HCT116 (cell line): Measurements from ENCODE around the gene TMEM214. TPM values are rescaled to one million over a fixed set of nuclear protein-coding genes. Genes with fewer than 3 reads are reported as not detected.

ENCODE experiments used
- ATAC-seq: fragments of 200-7000 bp; cut with Tn5 transposase; 2 replicates; pipeline ENCODE4 v1.9.1; 2020; ENCODE audit warnings: mild to moderate bottlenecking, moderate library complexity
- BruUV-seq: library from RNA; stranded (reverse); fragments of 400-500 nt; replicated peaks from 2 replicates; lab custom pipeline; 2021; lab: Mats Ljungman, UMichigan
- CTCF ChIA-PET: fragments of 300-600 bp; sonication (Branson Sonifier 250); formaldehyde crosslinking; loops from one replicate; lab custom pipeline; 2021; ENCODE audit warnings: antibody characterized with exemption; lab: Charles Lee
- POLR2A ChIA-PET: fragments of 300-600, 350-600 bp; sonication (Branson Sonifier 250); formaldehyde crosslinking; loops from one replicate; lab custom pipeline; 2021; ENCODE audit warnings: antibody characterized with exemption; lab: Charles Lee
- RAD21 ChIA-PET, 2 experiments: fragments of 300-600 bp; sonication (Branson Sonifier 250); formaldehyde crosslinking; loops; one replicate each; lab custom pipeline; 2023; ENCODE audit warnings: low total read pairs in 2 of 2; ENCODE audit not compliant: uncharacterized antibody in 2 of 2, unreplicated experiment in 2 of 2, low non-redundant PET in 1 of 2; lab: Charles Lee
- DNase-seq: peaks from one replicate; pipeline ENCODE4 v3.0.0-alpha.2; 2010; ENCODE audit warnings: low read depth, low spot score
- H2AFZ ChIP-seq: fragments of 200-600 bp; shearing (Covaris generic), sonication (generic); 2 replicates; pipeline ENCODE4 v1.6.1; 2017; ENCODE audit warnings: low read depth, mixed run types, mixed read lengths, antibody characterized with exemption, low read length; ENCODE audit not compliant: poor library complexity, severe bottlenecking
- H3K27ac ChIP-seq: 2 replicates; pipeline ENCODE4 v1.5.1; 2012; ENCODE audit warnings: low read depth, low read length
- H3K27me3 ChIP-seq: fragments of 200-600 bp; sonication (generic); 2 replicates; pipeline ENCODE4 v1.6.1; 2016; ENCODE audit warnings: mixed run types, low read length, mixed read lengths; ENCODE audit not compliant: insufficient read depth
- H3K36me3 ChIP-seq, 2 experiments: fragments of 200-500 bp in 1 of 2; fragments of 200-600 bp in 1 of 2; sonication (Bioruptor generic) in 1 of 2; sonication (generic) in 1 of 2; 2 replicates each; pipeline versions ENCODE4 v1.5.1 to v1.6.1; 2014 to 2016; ENCODE audit warnings: low read length in 2 of 2, inconsistent platforms in 1 of 2, mixed read lengths in 1 of 2, mixed run types in 1 of 2; ENCODE audit not compliant: insufficient read depth in 2 of 2, control insufficient read depth in 1 of 2
- H3K4me1 ChIP-seq, 2 experiments: fragments of 200-600 bp in 1 of 2; sonication (generic) in 1 of 2; 2 replicates each; pipeline versions ENCODE4 v1.5.1 to v1.6.1; 2012 to 2017; ENCODE audit warnings: low read length in 2 of 2, inconsistent platforms in 1 of 2, mild to moderate bottlenecking in 1 of 2, mixed read lengths in 1 of 2, mixed run types in 1 of 2, moderate library complexity in 1 of 2; ENCODE audit not compliant: insufficient read depth in 2 of 2, control insufficient read depth in 1 of 2
- H3K4me2 ChIP-seq: fragments of 200-600 bp; sonication (generic); 2 replicates; pipeline ENCODE4 v1.6.1; 2017; ENCODE audit warnings: mixed run types, low read length, mixed read lengths
- H3K4me3 ChIP-seq, 2 experiments: fragments of 200-600 bp in 1 of 2; sonication (generic) in 1 of 2; replicated peaks in 1 of 2; 2 replicates each; pipeline ENCODE4 v1.5.1; 2011 to 2016; ENCODE audit warnings: low read length in 2 of 2, control low read depth in 1 of 2, low read depth in 1 of 2, mild to moderate bottlenecking in 1 of 2, mixed read lengths in 1 of 2, mixed run types in 1 of 2
- H3K79me2 ChIP-seq: fragments of 200-600 bp; sonication (generic); 2 replicates; pipeline ENCODE4 v1.6.1; 2017; ENCODE audit warnings: mild to moderate bottlenecking, mixed run types, low read length, moderate library complexity, mixed read lengths; ENCODE audit not compliant: insufficient read depth
- H3K9ac ChIP-seq: fragments of 200-600 bp; sonication (generic); 2 replicates; pipeline ENCODE4 v1.6.1; 2016; ENCODE audit warnings: low read length, mixed read lengths
- H3K9me2 ChIP-seq: fragments of 200-600 bp; sonication (generic), shearing (Covaris generic); 2 replicates; pipeline ENCODE4 v1.6.1; 2017; ENCODE audit warnings: mixed run types, mild to moderate bottlenecking, moderate library complexity; ENCODE audit not compliant: insufficient read depth
- H3K9me3 ChIP-seq, 2 experiments: fragments of 200-500 bp in 1 of 2; fragments of 200-600 bp in 1 of 2; sonication (Bioruptor generic) in 1 of 2; sonication (generic) in 1 of 2; 2 replicates each; pipeline ENCODE4 v1.6.1; 2014 to 2017; ENCODE audit warnings: low read length in 2 of 2, mixed read lengths in 2 of 2, inconsistent platforms in 1 of 2, low read depth in 1 of 2, mild to moderate bottlenecking in 1 of 2, mixed run types in 1 of 2, moderate library complexity in 1 of 2; ENCODE audit not compliant: control insufficient read depth in 1 of 2, insufficient read depth in 1 of 2
- H4K20me1 ChIP-seq: fragments of 200-600 bp; sonication (generic), shearing (Covaris generic); 2 replicates; pipeline ENCODE4 v1.6.1; 2017; ENCODE audit warnings: mixed run types, mild to moderate bottlenecking, moderate library complexity; ENCODE audit not compliant: insufficient read depth
- ATF3 ChIP-seq: IDR thresholded peaks from 2 replicates; pipeline ENCODE4 v1.6.1; 2012
- POLR2AphosphoS5 ChIP-seq: IDR thresholded peaks from 2 replicates; pipeline ENCODE4 v1.6.1; 2011; ENCODE audit warnings: mild to moderate bottlenecking, low read depth, low read length, moderate library complexity
- SIN3A ChIP-seq: IDR thresholded peaks from 2 replicates; pipeline ENCODE4 v1.6.1; 2012; ENCODE audit warnings: low read depth
- SRF ChIP-seq: IDR thresholded peaks from 2 replicates; pipeline ENCODE4 v1.6.1; 2012; ENCODE audit warnings: low read depth
- ZNF274 ChIP-seq: fragments of 200-500 bp; sonication (Bioruptor generic); IDR thresholded peaks from 2 replicates; pipeline ENCODE4 v1.6.1; 2014; ENCODE audit warnings: mild to moderate bottlenecking, low read depth, low read length, inconsistent platforms
- intact Hi-C: fragments of 100-400 bp; cut with micrococcal nuclease; formaldehyde crosslinking; loops from 2 replicates; pipeline ENCODE4 v1.10.0; 2022
- total RNA-seq: library from RNA; stranded (reverse); gene quantifications from one replicate; pipeline ENCODE4 v1.2.1, GENCODE V29; 2021; ENCODE audit not compliant: unreplicated experiment

TMEM214 gene
- total RNA-seq, 1 experiment from 2014 or later, result 69.8 TPM

- no peaks in the 10 kb centered on the region for H3K9me3 ChIP-seq
- ChIA-PET POLR2A (interaction anchor here (1.1 kb wide), 1 partner anchor 60 kb away, joined by 3 read pairs; no protein-coding TSS in a partner anchor), CTCF (interaction anchor here (7.7 kb wide), 1 partner anchor 59 kb away, joined by 154 read pairs; no protein-coding TSS in a partner anchor), RAD21 (no interaction called here)
- no peaks in the 10 kb centered on the region for H3K27me3 ChIP-seq
- peak overlapping the region; percentile 48 for H3K4me2 ChIP-seq
- peak overlapping the region; percentile 48; the same call in 1 of the 2 replicates for H3K27ac ChIP-seq
- intact Hi-C loops, result no loop called here
- no peak overlapping the region; a peak in 1 of 4 replicates for H3K4me3 ChIP-seq
- H4K20me1 ChIP-seq, result no peaks in the 10 kb centered on the region
- DNase-seq (no peak), ATAC-seq (peak; percentile 54)
- H3K9ac ChIP-seq, result peak overlapping the region; percentile 17; the same call in 1 of the 2 replicates
- H3K79me2 ChIP-seq, result peaks cover 3% of the 10 kb centered on the region; the same call in 1 of the 2 replicates
- H3K9me2 ChIP-seq, result no peaks in the 10 kb centered on the region
- H3K36me3 ChIP-seq, result peaks cover 2 to 4% of the 10 kb centered on the region in 2 experiments; a peak in 2 of 4 replicates
- no peak for TF ChIP-seq ATF3
- TF ChIP-seq SRF, result no peak
- TF ChIP-seq POLR2AphosphoS5, result peak; percentile 12; the same call in 1 of the 2 replicates
- no peak for TF ChIP-seq ZNF274
- H2AFZ ChIP-seq, result no peak overlapping the region
- BruUV-seq, result no TSS peak
- H3K4me1 ChIP-seq, result peaks cover 27 to 35% of the 10 kb centered on the region in 2 experiments
These were observed 11.3 kb upstream of the TMEM214 start for GRCh38 chr2:27021253-27022049.

- no peaks in the 10 kb centered on the region for H4K20me1 ChIP-seq
- CTCF ChIA-PET, result interaction anchor here (0.7 to 1.1 kb wide), 2 partner anchors 62 to 1052 kb away, joined by 6 to 7 read pairs; no protein-coding TSS in a partner anchor
These were observed 9.0 kb upstream of the TMEM214 start for GRCh38 chr2:27023740-27024139.

More at GRCh38 chr2:27023740-27024139, 9.0 kb upstream of the TMEM214 start:
- Histone ChIP-seq H3K27ac (no peak overlapping the region), H3K4me3 (no peak overlapping the region), H3K79me2 (peaks cover 18% of the 10 kb centered on the region), H3K9me3 (no peaks in the 10 kb centered on the region), H3K27me3 (no peaks in the 10 kb centered on the region), H2AFZ (no peak overlapping the region), H3K4me1 (peaks cover 27% of the 10 kb centered on the region in 2 experiments), H3K9me2 (no peaks in the 10 kb centered on the region), H3K36me3 (peaks cover 4 to 5% of the 10 kb centered on the region in 2 experiments; a peak in 2 of 4 replicates), H3K4me2 (no peak overlapping the region), H3K9ac (no peak overlapping the region)
- DNase-seq (no peak), ATAC-seq (no peak)
- no TSS peak for BruUV-seq
- no peak for TF ChIP-seq SIN3A
- ChIA-PET RAD21 (interaction anchor here in 1 of 2 experiments (0.7 kb wide), 1 partner anchor 62 kb away, joined by 3 read pairs; no protein-coding TSS in a partner anchor), POLR2A (no interaction called here)
- intact Hi-C loops, result no loop called here
